COLO668 (cell line): ENCODE results near the gene TCP10L.
"Not testable (repeated sequence)": the region's sequence is repeated elsewhere in the genome, so short reads cannot be mapped to it uniquely, and the experiment has no call there.

Experiments
- DNase-seq: peaks from one replicate; lab custom pipeline; 2025; ENCODE audit not compliant: unreplicated experiment; lab: John Stamatoyannopoulos, UW

The TCP10L gene

DNA sequence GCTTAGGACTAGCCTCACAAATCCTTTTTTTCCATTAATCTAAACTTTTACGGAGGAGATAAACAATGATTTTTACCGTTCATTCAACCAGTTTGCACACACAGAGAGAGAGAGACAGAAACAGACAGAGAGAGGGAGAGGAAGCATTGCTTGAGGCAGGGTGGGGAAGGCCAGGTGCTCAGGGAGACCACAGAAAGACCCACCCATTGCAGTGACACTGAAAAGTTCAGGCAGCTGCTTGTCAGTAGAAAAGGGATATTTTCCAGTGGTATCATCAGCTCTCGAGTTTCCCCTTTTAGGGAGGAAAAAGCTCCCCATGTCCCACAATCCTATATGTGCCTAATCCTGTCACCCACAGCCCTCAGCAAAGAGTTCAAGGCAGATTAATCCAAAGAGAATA lies 27.2 kb downstream of the TCP10L start:
- DNase-seq: no peak

DNA sequence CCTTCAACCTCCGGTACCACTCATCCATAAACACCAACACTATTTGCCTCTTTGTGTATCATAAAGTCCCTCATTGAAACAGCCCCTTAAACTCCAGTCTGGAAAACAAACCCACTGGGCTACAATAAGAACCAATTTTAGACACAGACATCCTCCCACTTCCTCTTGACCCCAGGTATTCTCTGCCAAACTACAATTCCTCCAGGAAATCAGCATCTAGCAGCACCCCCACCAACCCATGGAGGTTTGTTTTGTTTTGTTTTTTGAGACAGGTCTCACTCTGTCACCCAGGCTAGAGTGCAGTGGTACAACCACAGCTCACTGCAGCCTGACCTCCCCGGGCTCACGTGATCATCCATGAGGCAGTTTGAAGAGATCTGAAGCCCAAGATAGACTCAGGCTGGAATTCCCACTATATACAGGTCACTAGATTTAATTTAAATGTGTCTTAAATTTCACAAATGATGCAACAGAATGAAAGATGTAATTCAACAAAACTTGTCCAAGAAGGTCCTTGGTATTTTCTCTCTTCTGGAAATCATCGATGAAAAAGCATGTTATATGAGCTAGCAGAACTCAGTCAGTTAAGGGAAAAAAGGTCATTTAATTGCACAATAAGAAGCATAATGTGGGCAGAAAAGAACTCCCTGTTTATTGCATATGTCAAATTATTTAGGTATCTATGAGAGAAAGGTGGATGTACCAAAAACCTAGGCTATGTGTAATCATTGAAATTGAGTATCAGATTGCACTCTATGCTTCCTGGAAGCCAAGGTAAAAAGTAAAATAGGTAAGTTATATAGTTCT lies 30.3 kb downstream of the TCP10L start:
- DNase-seq: no peak

DNA sequence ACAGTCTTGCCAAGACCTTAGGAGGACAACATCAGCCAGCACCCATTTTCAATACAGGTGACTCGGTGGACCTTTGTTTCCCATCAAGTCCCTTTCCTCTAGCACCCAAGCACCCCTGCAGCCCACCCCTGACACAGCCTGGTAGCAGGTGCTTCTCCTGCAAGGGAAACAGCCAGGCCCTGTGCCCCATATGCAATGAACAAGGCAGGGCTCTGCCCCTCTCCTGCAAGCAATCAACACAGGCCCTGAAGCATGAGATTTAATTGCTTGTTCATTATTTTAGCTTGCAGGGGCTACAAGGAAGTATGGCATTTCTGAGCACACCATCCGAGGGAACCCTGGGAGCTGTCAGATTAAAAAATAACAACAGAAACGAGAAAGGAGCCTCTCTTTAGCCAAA lies 35.4 kb downstream of the TCP10L start:
- DNase-seq: no peak

DNA sequence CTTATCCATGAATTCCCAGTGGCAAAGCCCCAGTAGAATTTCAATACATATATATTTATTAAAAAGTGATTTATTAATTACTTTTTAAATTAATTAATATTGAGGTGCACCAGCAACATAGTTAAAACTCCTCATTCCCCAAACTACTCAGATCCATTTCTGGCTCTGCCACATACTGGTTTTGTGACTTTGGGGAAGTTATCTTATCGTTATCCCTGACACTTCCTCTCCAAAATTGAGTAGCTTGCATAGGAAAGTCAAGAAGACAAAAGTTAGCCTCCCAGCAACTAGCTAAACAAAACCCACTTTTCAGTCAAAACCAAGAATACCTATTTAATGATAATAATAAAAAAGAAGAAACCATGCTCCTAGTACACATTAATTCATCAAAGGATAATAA lies 35.9 kb downstream of the TCP10L start:
- DNase-seq: no peak

DNA sequence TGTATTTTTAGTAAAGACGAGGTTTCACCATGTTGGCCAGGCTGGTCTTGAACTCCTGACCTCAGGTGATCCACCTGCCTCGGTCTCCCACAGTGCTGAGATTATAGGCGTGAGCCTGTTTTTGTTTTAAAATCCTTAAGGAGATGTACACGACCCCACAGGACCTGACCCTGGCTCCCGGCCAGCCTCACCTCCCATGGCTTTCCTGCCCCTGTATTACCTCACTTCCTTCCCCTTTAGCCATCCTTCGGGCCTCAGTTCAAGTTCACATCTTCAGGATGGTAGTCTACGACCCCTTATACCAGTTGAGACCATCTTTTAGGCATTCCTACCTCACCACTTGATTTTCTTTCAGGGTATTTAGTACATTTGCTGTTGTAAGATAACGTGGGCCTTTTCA lies 36.3 kb downstream of the TCP10L start:
- DNase-seq: no peak

DNA sequence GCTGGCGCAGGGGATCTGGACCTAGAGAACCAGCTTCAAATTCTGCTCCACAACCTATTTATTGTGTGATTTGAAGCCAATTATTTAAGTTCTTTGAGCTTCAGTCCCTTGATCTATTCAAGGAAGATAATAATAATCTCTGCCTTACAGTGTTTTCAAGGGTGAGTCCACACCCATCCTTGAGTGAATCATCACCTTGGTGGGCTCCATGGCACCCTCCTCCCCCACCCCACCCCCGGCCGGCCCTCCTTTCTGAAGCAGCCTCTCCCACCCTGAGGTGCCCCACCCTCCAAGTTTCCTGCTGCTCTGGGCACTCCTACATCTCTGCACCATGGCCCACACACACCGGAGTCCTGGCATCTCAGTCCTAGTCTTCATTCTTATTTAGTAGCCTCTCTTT lies 38.3 kb downstream of the TCP10L start:
- no peak for DNase-seq

DNA sequence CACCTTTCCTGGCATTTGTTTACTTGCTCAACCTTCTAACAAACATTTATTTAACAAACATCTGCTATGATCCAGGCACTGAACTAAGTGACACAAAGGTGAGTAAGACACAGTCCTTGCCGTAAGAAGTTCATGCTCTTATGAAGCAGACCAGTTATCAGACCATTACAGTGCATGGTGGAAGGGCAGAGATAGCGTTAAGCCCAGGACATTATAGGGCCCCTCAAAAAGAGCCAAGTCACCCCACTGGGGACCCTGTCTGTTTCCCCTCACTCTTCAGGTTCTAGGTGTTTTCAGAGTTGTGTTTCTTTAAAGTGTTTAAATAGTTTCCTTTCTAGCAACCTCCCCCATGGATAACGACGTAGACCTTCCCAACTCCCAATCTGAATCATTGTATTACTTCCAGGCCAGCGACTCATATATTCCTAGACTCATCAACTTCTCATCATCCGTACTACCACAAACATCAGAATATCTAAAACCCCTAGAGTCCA lies 39.3 kb downstream of the TCP10L start:
- DNase-seq: no peak

DNA sequence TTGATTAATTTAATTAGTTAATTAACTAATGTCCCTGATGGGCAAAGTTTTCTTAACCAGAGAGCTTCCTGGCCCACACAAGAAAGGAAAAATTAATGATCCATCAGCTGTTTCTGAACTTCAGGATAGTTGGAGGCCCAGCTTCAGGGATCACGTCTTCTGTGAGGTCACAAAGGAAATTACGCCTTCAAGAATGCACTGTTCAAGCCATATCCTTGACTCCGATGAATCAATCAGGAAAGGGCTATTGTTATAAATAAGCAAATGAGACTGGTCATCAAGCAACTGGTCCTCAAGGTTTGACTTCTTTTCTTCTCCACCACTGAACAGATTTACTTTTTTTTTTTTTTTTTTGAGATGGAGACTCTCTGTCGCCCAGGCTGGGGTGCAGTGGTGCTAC lies 40.6 kb downstream of the TCP10L start:
- DNase-seq: no peak

DNA sequence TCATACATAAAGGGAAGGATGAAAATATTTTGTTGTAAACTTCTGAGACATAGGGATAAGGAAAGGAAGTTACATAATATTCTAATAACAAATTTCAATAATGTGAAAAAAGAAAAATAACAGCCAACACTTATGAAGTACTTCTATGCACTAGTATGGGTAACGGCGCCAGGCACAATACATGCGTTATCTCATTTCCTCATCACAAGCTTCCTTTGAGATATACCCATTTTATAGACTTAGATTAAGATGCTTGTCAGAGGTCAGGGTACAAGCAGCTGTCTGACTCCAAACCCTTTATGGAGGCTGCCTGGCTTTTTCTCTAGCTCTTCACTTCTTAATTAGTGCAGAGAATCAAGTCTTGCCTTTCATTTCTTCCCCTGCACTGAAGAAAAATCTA lies 41.3 kb downstream of the TCP10L start:
- DNase-seq: no peak

DNA sequence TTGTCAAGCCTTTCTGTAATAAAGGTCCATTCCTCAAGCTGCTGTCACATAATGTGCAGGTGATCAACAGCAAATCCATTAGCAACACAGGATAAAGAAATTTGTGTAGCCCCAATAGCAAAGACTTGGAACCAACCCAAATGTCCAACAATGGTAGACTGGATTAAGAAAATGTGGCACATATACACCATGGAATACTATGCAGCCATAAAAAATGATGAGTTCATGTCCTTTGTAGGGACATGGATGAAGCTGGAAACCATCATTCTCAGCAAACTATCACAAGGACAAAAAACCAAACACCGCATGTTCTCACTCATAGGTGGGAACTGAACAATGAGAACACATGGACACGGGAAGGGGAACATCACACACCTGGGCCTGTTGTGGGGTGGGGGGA lies 42.3 kb downstream of the TCP10L start:
- not testable (repeated sequence) for DNase-seq

DNA sequence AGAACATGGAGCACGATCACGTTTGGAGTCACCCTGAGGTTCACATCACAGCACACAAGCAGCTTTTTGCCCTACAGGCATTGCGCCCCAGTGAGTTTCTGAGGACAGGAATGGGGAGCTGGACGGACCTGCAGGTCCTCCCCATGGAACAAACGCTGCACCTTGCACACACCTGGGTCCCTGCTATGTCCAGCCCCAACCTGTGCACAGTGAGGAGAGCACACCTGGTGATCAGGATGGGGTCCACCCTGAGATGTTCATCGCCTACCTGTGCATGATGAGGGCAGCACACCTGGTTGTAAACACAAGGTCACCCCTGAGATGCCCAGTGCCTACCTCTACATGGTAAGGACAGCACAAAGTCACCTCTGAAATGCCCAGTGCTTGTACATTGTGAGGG lies 45.9 kb downstream of the TCP10L start:
- DNase-seq: no peak

DNA sequence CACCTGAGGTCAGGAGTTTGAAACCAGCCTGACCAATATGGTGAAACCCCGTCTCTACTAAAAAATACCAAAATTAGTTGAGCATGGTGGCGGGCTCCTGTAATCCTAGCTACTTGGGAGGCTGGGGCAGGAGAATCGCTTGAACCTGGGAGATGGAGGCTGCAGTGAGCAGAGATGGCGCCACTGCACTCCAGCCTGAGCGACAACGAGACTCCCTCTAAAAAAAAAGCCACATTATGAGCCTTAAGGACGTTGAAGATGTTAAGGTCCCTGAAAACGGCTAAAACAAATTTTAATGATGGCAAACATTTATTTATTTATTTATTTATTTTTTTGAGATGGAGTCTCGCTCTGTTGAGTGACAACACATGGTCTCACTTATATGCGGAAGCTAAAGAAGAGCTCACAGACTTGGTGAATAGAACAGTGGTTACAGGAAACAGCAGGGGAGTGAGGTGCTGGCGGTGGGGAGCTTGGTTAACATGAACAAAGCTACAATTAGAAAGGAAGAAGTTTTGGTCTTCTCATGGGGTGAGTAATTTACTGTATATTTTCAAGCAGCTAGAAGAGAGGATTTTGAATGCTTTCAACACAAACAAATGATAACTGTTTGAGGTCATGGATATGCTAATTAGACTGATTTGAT lies 47.1 kb downstream of the TCP10L start:
- DNase-seq: no peak

DNA sequence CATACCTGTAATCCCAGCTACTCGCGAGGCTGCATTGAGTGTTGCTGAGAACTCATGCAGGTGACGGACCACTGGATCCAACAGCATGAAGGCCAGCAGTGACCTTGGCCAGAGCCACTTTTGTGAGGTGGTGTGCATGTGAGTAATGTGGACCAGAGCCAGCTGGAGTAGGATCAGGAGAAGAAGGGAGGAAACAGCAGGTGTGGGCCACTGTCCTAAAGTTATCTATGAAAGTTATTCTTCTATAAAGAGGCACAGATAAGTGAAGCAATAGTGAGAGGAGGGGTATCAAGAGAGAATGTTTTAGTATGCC lies 47.8 kb downstream of the TCP10L start:
- DNase-seq: no peak

DNA sequence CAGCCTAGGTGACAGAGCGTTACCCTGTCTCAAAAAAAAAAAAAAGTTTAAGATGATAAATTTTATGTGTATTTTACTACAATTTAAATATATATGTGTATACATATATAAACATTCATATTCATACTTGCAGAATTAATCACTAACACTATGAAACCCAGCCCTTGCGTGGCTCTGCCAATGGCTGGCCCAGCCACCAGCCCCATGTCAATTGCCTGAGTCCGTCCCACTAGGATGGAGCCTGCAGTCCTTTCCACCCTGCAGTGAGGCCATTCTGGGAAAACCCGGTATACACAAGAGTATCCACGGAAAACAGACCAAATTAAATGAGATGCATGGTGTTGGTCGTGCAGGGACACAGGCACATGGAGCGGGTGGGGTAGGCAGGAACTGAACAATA lies 49.7 kb downstream of the TCP10L start:
- DNase-seq: no peak

DNA sequence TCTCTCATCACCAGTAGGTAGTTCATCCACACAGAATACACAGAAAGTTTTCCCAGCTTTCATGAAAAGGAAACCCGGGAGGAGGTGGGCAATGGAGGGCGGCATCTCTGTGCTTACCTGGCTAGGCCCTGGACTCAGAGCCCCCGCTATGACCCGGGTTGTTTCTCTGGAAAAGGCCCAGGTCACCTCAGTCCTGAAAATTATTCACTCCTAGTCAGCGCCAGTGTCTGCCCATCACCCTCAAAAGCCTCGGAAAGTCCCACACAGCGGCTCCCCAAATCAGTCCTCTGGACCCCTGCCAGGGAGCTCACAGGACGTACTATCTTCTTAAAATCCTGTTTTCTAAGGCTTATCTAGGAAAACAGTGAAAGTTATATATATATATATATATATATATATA lies 51.2 kb downstream of the TCP10L start:
- DNase-seq: no peak

DNA sequence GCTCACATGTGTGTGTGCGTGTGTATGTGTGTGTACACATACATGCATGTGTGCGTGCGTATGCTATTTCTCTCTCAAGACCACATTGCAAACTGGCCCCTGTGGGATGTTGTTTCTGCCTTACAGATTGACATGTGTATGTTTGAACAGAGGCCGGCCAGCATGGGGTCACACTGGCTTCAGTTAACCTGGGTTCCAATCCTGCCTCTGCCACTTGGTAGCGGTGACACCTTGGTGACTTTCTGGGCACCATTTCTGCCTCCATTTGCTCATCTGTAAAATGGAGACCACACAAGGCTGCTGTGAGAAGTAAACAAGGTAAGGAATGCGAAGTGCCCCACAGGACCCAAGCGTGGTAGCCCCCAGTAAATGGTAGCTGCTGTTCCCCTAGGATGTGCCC lies 51.7 kb downstream of the TCP10L start:
- DNase-seq: no peak

DNA sequence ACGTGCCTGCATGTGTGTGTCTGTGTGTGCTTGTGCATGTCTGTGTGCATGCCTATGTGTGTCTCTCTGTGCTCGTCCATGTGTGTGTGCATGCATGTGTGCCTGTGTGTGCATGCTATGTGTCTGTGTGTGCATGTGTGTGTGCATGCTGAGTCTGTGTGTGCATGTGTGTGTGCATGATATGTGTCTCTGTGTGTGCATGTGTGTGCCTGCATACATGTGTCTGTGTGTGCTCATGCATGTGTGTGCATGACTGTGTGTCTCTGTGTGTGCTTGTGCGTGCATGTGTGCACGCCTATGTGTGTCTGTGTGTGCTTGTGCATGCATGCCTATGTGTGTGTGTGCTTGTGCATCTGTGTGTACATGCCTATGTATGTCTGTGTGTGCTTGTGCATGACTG lies 52.3 kb downstream of the TCP10L start:
- no peak for DNase-seq

DNA sequence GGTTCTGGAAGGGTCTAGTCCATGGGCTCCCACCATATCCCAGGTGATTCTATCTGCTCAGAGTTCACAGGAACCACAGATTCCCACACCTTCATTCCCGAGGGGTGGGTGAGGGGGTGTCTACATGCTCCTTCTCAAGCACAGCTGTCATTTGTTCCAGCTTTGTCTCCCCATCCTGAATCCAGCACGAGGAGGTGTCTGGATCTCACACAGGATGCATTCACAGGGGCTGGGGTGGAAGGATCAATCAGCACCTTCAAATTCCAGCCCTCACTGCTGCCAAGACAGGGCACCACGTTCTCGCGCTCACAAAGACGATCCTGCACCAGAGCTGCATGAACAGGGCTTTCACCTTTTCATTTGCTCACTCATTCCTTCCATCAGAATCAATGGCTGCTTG lies 52.7 kb downstream of the TCP10L start:
- no peak for DNase-seq

DNA sequence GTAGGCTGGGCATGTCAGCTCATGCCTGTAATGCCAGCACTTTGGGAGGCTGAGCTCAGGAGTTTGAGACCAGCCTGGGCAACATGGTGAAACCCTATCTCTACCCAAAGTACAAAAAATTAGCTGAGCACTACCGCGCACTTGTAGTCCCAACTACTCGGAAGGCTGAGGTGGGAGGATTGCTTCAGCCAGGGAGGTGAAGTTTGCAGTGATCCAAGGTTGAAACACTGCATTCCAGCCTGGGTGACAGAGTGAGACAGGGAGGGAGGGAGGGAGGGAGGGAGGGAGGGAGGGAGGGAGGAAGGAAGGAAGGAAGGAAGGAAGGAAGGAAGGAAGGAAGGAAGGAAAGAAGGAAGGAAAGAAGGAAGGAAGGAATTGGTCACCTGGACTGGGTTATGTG lies 53.8 kb downstream of the TCP10L start:
- not testable (repeated sequence) for DNase-seq

DNA sequence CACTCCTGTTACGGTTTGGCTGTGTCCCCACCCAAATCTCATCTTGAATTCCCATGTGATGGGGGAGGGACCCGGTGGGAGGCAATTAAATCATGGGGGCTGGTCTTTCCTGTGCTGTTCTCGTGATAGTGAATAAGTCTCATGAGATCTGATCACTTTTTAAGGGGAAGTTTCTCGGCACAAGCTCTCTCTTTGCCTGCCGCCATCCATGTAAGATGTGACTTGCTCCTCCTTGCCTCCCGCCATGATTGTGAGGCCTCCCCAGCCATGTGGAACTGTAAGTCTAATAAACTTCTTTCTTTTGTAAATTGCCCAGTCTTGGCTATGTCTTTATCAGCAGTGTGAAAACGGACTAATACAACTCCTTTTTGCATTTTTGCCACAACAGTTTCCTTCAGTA lies 54.5 kb downstream of the TCP10L start:
- DNase-seq: not testable (repeated sequence)

DNA sequence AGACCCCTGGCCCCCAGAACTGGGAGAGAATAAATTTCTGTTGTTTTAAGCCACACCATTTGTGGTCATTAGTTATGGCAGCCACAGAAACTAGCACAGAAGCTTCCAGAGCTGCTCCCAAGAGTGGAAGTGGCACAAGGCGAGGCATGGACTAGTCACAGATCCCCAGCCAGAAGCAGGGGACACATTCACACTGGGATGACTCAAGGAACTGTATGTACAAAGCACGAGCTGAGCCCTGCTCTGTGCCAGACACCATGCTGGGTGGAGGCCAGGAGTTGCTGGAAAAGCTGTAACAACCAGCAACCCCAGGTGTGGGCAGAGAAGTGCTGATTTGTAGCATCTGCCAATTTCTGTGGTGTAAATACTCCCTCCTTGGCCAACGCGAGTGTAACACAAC lies 55.6 kb downstream of the TCP10L start:
- no peak for DNase-seq

DNA sequence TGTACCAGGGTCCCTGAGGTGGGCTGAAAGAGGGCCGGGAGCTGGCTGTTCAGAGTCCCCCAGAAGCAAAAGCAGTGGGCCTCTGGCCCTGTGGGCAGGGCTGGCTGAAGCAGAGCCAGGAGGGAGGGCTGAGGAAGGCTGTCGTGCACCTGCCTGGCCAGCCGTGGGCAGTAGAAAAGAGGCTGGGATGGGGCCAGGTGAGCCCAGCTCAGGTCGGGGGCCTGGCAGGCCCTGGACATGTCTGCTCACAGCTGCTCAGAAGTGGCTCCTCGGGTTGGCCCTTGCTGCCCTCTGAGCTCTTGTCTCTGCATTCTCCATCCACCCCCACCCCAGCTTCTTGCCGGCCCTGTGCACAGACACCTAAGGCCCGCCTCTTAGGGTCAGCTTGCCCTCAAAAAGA lies 60.0 kb downstream of the TCP10L start:
- no peak for DNase-seq
